OCI-LY3 (cell line): ENCODE results near the gene CXorf65.
A peak's percentile ranks its signal among the peaks of the same experiment; 100 is the strongest.

Experiments
- CTCF ChIP-seq: fragments of 200-600, 300-600 bp; sonication (generic); IDR thresholded peaks from 2 replicates; pipeline ENCODE4 v1.5.1; 2014; ENCODE audit warnings: antibody characterized with exemption, low read length, low read depth
- EZH2phosphoT487 ChIP-seq: fragments of 200-600 bp; shearing (Covaris generic); IDR thresholded peaks from 2 replicates; pipeline ENCODE4 v1.6.1; 2018; ENCODE audit warnings: antibody characterized with exemption, mixed run types, low read depth

GRCh38 chrX:71098302-71098701, 8.2 kb downstream of the CXorf65 start:
- TF ChIP-seq CTCF (peak; percentile 62), EZH2phosphoT487 (no peak)
